ENCODE results near the gene GJC1.

Gene GJC1

DNA sequence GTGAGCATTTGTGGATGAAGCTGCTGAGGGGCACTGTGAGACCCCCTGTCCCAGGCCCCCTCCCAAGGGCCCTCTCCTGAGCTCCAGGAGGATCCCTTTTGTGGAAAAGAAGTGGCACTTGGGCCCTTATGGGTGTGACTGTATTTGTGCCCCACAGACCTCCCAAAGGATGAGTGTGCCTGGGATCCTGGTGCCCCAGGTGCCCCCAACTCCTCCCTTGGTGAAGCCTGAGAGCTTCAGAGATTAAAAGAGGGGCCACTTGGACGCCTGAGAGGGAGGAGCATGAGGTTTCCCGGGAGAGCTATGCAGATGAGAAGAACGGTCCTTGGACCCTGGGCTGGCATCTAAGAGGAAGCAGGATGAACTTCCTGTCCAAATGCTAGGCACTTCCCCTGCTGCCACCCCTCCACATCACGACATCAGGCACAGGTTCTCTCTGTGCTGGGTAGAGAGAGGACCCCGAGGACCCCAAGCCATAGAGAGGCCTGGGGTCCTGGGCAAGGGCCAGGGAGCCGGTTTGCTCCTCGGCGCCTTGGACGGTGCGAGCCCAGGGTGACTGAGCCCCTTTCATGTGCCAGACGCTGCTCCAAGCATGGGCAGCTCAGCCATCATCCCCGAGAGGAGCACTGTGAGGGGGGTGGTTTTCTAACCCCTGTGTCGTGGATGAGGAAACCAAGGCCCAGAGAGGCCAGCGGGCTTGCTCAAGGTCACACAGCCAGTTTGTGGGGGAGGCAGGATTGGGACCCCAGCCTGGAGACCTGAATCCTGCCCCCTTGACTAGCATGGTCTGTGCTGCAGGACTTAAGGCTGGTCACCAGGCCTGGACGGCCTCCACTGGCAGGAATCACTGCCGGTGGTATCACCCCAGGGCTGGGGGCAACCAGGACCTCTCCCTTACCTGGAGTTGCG is 76.9 kb downstream of the GJC1 start:
- no peak for FAIRE-seq
- no peak for DNase-seq (ENCODE audit: insufficient read length)

GRCh38 chr17:44751806-44752205 is 78.3 kb downstream of the GJC1 start:
- DNase-seq (ENCODE audit: insufficient read length), result no peak
- TF ChIP-seq POLR2A (IDR thresholded peaks at IDR 0.05; ENCODE audit: low read depth, low read length), result no peak
- TF ChIP-seq TAF1 (IDR thresholded peaks at IDR 0.05; ENCODE audit: borderline replicate concordance, low read depth, low read length), result no peak
- no peak for TF ChIP-seq POLR2AphosphoS5 (IDR thresholded peaks at IDR 0.05; ENCODE audit: low read depth, low read length)

More for the DNA sequence above, 76.9 kb downstream of the GJC1 start:
- no peak for TF ChIP-seq TAF1 (IDR thresholded peaks at IDR 0.05; ENCODE audit: borderline replicate concordance, low read depth, low read length)
- no peak for TF ChIP-seq POLR2AphosphoS5 (IDR thresholded peaks at IDR 0.05; ENCODE audit: low read depth, low read length)
- TF ChIP-seq POLR2A (IDR thresholded peaks at IDR 0.05; ENCODE audit: low read depth, low read length), result no peak

GRCh38 chr17:44751331-44751730 is 78.8 kb downstream of the GJC1 start:
- TF ChIP-seq TAF1 (IDR thresholded peaks at IDR 0.05; ENCODE audit: borderline replicate concordance, low read depth, low read length) (no peak), POLR2A (IDR thresholded peaks at IDR 0.05; ENCODE audit: low read depth, low read length) (no peak), POLR2AphosphoS5 (IDR thresholded peaks at IDR 0.05; ENCODE audit: low read depth, low read length) (no peak)
- DNase-seq (ENCODE audit: insufficient read length) (no peak), FAIRE-seq (no peak)

More at GRCh38 chr17:44751806-44752205, 78.3 kb downstream of the GJC1 start:
- FAIRE-seq, result no peak

DNA sequence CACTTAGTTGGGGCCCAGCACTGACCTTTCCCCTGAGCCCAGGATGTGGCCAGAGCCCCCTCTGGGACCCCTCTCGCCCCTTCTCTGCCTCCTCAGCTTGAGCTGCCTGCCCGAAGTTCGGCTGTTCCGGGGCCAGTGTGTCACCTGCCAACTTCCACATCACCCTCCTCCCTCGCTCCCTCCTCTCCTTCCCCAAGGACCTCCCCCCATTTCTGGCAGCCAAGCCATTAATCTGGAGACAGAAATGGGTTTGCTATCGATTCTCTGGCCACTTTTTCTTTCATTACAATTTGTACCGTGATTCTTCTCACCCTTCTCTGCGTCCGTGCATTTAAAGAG is 80.1 kb downstream of the GJC1 start:
- FAIRE-seq (no peak), DNase-seq (ENCODE audit: insufficient read length) (no peak)
- TF ChIP-seq POLR2AphosphoS5 (IDR thresholded peaks at IDR 0.05; ENCODE audit: low read depth, low read length) (no peak), TAF1 (IDR thresholded peaks at IDR 0.05; ENCODE audit: borderline replicate concordance, low read depth, low read length) (no peak), POLR2A (IDR thresholded peaks at IDR 0.05; ENCODE audit: low read depth, low read length) (no peak)

DNA sequence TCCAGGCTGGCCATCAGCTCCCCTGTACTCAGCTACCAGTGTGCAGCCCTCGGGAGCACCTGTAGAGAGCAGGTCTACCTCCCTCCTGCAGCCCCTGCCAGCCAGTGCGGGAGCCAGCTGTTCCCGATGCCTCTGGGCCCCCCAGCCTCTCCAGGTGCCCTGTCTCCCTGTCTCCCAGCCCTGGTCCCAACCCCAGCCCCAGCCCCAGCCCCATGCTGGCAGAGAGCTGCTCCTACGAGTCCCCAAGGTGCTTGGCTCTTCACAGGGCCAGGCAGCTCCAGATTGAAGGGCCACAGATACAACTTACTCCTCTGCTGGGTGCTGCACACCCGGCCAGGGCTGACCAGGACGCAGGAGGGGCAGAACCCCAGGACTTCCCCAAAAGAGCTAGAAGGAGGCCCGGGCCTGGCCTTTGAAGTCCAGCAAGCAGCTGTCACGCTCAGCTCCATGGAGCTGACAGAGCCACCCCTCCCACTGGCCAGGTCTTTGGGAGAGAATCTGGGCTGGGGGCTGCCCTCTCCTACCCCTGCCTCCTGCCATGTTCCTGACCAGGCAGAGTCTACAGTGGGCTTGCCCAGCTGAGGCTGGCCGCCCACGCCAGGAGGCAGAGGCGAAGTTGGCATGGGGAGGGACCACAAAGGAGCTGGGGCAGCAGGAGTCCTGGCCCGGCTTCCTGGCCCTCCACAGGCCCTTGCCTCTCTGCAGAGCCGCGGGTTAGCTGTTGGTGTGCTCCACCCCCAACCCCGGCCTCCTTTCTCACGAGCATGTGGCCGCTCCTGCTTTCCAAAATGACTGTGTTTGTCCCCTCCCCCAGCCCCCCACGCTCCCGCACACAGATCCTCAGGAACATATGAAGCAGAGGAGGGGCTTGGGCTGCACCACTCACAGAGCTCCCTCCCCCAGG is 80.8 kb downstream of the GJC1 start:
- TF ChIP-seq TAF1 (IDR thresholded peaks at IDR 0.05; ENCODE audit: borderline replicate concordance, low read depth, low read length) (no peak), POLR2A (IDR thresholded peaks at IDR 0.05; ENCODE audit: low read depth, low read length) (no peak), POLR2AphosphoS5 (IDR thresholded peaks at IDR 0.05; ENCODE audit: low read depth, low read length) (no peak)
- DNase-seq (ENCODE audit: insufficient read length) (no peak), FAIRE-seq (no peak)

Data from GM12892 (cell line).